ENCODE measurements around the gene ZFYVE9. TPM values are rescaled to one million over a fixed set of nuclear protein-coding genes. Genes with fewer than 3 reads are reported as not detected.

The ZFYVE9 gene
- total and polyA plus RNA-seq, 3 donors from 2014 or later, result 31.5 to 51.3 (median 32.5) TPM

DNA sequence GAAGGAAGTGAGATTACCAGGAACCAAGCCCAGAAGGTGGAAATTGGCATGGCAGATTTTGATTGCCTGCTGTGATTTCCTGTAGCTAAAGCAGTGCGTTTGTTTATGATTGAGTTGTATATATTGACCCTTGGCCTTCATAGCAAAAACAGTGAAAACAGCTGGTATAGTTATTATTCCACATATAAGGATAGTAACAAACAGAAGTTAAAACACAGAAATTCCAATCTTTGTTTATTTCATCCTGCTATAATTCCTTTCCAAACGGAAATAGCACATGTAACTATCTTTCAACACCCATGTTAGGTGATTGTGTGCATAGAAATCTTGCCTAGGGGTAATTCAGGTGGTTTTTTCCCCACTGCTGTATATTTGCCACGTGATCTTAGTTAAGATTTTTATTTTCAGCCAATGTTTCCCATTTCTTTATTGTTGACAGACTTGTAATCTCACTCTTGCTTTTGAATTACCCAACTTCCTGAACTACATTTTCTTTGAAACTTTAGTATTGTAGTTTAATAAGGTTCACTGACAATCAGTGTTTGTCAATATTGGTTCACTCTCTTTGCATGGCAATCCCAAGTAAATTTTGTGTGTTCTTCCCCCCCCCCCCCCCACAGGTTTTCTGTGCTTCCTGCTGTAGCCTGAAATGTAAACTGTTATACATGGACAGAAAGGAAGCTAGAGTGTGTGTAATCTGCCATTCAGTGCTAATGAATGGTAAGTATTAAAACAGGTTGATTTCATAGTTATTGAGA is 121.4 kb downstream of the ZFYVE9 start:
- intact Hi-C loops (cut with DNase I; ENCODE audit: low total_unique reads), result no loop called here
- no peak for TF ChIP-seq POLR2A (IDR thresholded peaks at IDR 0.05)
- TF ChIP-seq, protein P1, sequence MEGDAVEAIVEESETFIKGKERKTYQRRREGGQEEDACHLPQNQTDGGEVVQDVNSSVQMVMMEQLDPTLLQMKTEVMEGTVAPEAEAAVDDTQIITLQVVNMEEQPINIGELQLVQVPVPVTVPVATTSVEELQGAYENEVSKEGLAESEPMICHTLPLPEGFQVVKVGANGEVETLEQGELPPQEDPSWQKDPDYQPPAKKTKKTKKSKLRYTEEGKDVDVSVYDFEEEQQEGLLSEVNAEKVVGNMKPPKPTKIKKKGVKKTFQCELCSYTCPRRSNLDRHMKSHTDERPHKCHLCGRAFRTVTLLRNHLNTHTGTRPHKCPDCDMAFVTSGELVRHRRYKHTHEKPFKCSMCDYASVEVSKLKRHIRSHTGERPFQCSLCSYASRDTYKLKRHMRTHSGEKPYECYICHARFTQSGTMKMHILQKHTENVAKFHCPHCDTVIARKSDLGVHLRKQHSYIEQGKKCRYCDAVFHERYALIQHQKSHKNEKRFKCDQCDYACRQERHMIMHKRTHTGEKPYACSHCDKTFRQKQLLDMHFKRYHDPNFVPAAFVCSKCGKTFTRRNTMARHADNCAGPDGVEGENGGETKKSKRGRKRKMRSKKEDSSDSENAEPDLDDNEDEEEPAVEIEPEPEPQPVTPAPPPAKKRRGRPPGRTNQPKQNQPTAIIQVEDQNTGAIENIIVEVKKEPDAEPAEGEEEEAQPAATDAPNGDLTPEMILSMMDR (IDR thresholded peaks at IDR 0.05), result no peak
- no peak overlapping the region for H3K27ac ChIP-seq
- no peaks in the 10 kb centered on the region for H3K36me3 ChIP-seq (ENCODE audit: low read depth, missing control alignments)
- no peaks in the 10 kb centered on the region for H3K4me1 ChIP-seq
- 76 to 84% methylated on average over 3 of the region's 3 CpGs for WGBS, 2 donors
- DNase-seq, result no peak
- no peak overlapping the region for H3K4me3 ChIP-seq
- no peaks in the 10 kb centered on the region for H3K9me3 ChIP-seq
- no peaks in the 10 kb centered on the region for H3K27me3 ChIP-seq

DNA sequence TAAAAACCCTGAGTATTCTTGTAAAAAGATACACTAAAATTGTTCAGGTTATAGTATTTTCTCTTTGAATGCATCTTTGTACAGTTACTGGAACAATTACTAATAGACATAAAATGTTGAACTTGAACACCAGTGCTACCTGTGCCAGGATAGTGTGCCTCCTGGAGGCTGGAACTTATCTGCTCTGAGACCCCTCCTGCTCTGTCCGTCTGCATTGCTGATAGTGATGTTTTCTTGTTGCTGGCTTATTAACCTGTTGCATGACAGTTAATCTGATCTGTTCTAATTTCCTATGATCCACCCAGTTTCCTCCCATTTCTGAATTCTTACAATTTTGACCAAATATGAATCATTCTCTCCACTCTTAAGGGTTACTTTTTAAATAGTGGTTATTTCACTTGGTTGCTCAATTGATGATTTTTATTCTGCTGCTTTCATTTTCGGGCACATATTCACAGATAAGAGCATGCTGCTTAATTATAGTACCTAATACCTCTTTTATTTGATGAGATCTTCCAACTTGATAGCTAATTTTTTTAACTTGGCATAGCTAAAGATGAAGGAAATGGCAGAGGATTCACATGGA is 122.7 kb downstream of the ZFYVE9 start:
- intact Hi-C loops (cut with DNase I; ENCODE audit: low total_unique reads), result no loop called here
- no peaks in the 10 kb centered on the region for H3K4me1 ChIP-seq
- TF ChIP-seq, protein P1 (IDR thresholded peaks at IDR 0.05), result no peak
- TF ChIP-seq POLR2A (IDR thresholded peaks at IDR 0.05), result no peak
- no peaks in the 10 kb centered on the region for H3K27me3 ChIP-seq
- H3K27ac ChIP-seq, result no peak overlapping the region
- WGBS, 2 donors, result 44 to 58% methylated on average over 2 of the region's 2 CpGs
- no peaks in the 10 kb centered on the region for H3K36me3 ChIP-seq (ENCODE audit: low read depth, missing control alignments)
- H3K9me3 ChIP-seq, result no peaks in the 10 kb centered on the region
- DNase-seq, result no peak
- H3K4me3 ChIP-seq, result no peak overlapping the region

DNA sequence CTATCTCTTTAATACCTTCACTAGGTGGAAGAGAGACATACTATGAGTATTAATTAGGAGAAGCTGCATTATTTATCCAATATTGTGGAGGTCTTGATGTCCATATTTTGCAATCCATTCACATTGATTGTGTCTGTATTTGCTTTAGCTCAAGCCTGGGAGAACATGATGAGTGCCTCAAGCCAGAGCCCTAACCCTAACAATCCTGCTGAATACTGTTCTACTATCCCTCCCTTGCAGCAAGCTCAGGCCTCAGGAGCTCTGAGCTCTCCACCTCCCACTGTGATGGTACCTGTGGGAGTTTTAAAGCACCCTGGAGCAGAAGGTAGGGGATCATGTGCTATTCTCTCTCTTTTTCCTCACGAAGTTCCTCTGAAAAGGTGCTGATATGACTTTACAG is 124.6 kb downstream of the ZFYVE9 start:
- intact Hi-C loops (cut with DNase I; ENCODE audit: low total_unique reads), result no loop called here
- WGBS, 2 donors, result 72 to 81% methylated on average over 1 of the region's 1 CpG

DNA sequence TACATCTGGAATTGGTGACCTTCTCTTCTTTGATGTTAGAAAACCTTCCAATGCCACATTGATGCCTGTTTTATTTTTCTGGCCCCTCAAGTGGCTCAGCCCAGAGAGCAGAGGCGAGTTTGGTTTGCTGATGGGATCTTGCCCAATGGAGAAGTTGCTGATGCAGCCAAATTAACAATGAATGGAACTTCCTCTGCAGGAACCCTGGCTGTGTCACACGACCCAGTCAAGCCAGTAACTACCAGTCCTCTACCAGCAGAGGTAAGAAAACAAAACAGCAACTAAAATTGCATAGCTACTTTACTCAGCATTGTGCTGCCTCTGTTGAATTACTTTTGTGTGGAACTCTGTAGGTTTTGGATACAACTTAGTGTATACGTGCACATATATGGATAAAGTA is 126.5 kb downstream of the ZFYVE9 start:
- intact Hi-C loops (cut with DNase I; ENCODE audit: low total_unique reads), result no loop called here
- WGBS, 2 donors, result 47 to 52% methylated on average over 3 of the region's 3 CpGs

More for the DNA sequence above, 124.6 kb downstream of the ZFYVE9 start:
- Histone ChIP-seq H3K27ac (no peak overlapping the region), H3K4me3 (no peak overlapping the region), H3K4me1 (no peaks in the 10 kb centered on the region), H3K36me3 (ENCODE audit: low read depth, missing control alignments) (no peaks in the 10 kb centered on the region), H3K27me3 (no peaks in the 10 kb centered on the region), H3K9me3 (no peaks in the 10 kb centered on the region)
- TF ChIP-seq POLR2A (IDR thresholded peaks at IDR 0.05), result no peak
- TF ChIP-seq, protein P1 (IDR thresholded peaks at IDR 0.05), result no peak
- DNase-seq, result no peak

More for the DNA sequence above, 126.5 kb downstream of the ZFYVE9 start:
- Histone ChIP-seq H3K27me3 (no peaks in the 10 kb centered on the region), H3K4me1 (no peaks in the 10 kb centered on the region), H3K4me3 (no peak overlapping the region), H3K36me3 (ENCODE audit: low read depth, missing control alignments) (no peaks in the 10 kb centered on the region), H3K9me3 (no peaks in the 10 kb centered on the region), H3K27ac (no peak overlapping the region)
- no peak for DNase-seq
- TF ChIP-seq, protein P1 (IDR thresholded peaks at IDR 0.05), result no peak
- TF ChIP-seq POLR2A (IDR thresholded peaks at IDR 0.05), result no peak

Data from testis (tissue), 3 donors.